Sigmoid colon (tissue), 7 donors: ENCODE measurements around the gene PCDHGA5. TPM values are rescaled to one million over a fixed set of nuclear protein-coding genes. Genes with fewer than 3 reads are reported as not detected.
"Not testable (repeated sequence)": the region's sequence is repeated elsewhere in the genome, so short reads cannot be mapped to it uniquely, and the experiment has no call there.

Source experiments
- DNase-seq: peaks from one replicate; pipeline ENCODE4 v3.0.0-alpha.2; 2019
- H3K27ac ChIP-seq, 4 donors: fragments of 200-600 bp; sonication (generic); one replicate each; pipeline ENCODE4 v1.5.1; 2016 to 2019; ENCODE audit warnings: mild to moderate bottlenecking in 1 of 4
- H3K27me3 ChIP-seq, 3 donors: fragments of 200-600 bp; sonication (generic); one replicate each; pipeline ENCODE4 v1.5.1; 2019; ENCODE audit warnings: mild to moderate bottlenecking in 1 of 3
- H3K36me3 ChIP-seq, 4 donors: fragments of 200-600 bp; sonication (generic); one replicate each; pipeline ENCODE4 v1.5.1; 2016 to 2019
- H3K4me1 ChIP-seq, 4 donors: fragments of 200-600 bp; sonication (generic); one replicate each; pipeline ENCODE4 v1.5.1; 2017 to 2019
- H3K4me3 ChIP-seq, 4 donors: fragments of 200-600 bp; sonication (generic); one replicate each; pipeline ENCODE4 v1.5.1; 2017 to 2019; ENCODE audit warnings: mild to moderate bottlenecking in 2 of 4, moderate library complexity in 1 of 4
- H3K9me3 ChIP-seq, 4 donors: fragments of 200-600 bp in 3 of 4; sonication (generic) in 3 of 4; one replicate each; pipeline versions ENCODE4 v1.5.1 to v1.6.1; 2013 to 2019
- EP300 ChIP-seq, 4 donors: sonication (generic); formaldehyde crosslinking; IDR thresholded peaks; one replicate each; pipeline ENCODE4 v1.6.1; 2017; ENCODE audit warnings: antibody characterized with exemption in 4 of 4
- POLR2A ChIP-seq, 2 donors: fragments of 450-650 bp; IDR thresholded peaks; one replicate each; pipeline ENCODE4 v1.6.1; 2016; ENCODE audit warnings: antibody characterized with exemption in 2 of 2, mild to moderate bottlenecking in 2 of 2, moderate library complexity in 2 of 2
- POLR2AphosphoS5 ChIP-seq, 4 donors: sonication (generic); formaldehyde crosslinking; IDR thresholded peaks; one replicate each; pipeline ENCODE4 v1.6.1; 2017; ENCODE audit warnings: antibody characterized with exemption in 4 of 4
- WGBS, 2 donors: extraction: QIAGEN DNeasy Blood & Tissue Kit; methylation state at CpG; one replicate each; pipeline ENCODE4 v1.1.7; 2013; 5-methylcytosine and 5-hydroxymethylcytosine counted together
- intact Hi-C: fragments of 100-400 bp; cut with DNase I; formaldehyde crosslinking; loops from one replicate; pipeline ENCODE4 v1.15.1; 2023
- polyA plus RNA-seq, 3 donors: library from polyadenylated mRNA; stranded (reverse); fragments of 200-250 nt; gene quantifications; one replicate each; pipeline ENCODE4 v1.2.3, GENCODE V29; 2013
- total RNA-seq, 4 donors: library from RNA; depleted of rRNA; stranded (reverse); fragments of >200 nt; gene quantifications; one replicate each; pipeline ENCODE4 v1.1.0, GENCODE V29; 2016
- TF ChIP-seq, protein P1 (sequence below), 4 experiments: fragments of 450-650 bp in 3 of 4; fragments of 200-600 bp in 1 of 4; IDR thresholded peaks; one replicate each; pipeline ENCODE4 v1.5.1; 2016 to 2019; ENCODE audit warnings: antibody characterized with exemption in 4 of 4, mild to moderate bottlenecking in 3 of 4, moderate library complexity in 2 of 4
- donor health status: healthy with polysubstance abuse.
- donor health status: Bipolar disorder and iron deficiency.
- donor health status: healthy.

PCDHGA5 gene
- total and polyA plus RNA-seq, 7 donors = 0.57 to 8.3 (median 6.1) TPM; not detected in 2

- DNase-seq = no peak
- peaks cover 42 to 91% (median 74%) of the 10 kb centered on the region in 4 donors for H3K9me3 ChIP-seq
- peaks cover 0 to 6% (median 0%) of the 10 kb centered on the region in 4 donors for H3K36me3 ChIP-seq
- H3K27me3 ChIP-seq = no peaks in the 10 kb centered on the region
- no peak within 1 kb of the TSS for H3K27ac ChIP-seq
- no peaks in the 10 kb centered on the region for H3K4me1 ChIP-seq
- TF ChIP-seq, protein P1, sequence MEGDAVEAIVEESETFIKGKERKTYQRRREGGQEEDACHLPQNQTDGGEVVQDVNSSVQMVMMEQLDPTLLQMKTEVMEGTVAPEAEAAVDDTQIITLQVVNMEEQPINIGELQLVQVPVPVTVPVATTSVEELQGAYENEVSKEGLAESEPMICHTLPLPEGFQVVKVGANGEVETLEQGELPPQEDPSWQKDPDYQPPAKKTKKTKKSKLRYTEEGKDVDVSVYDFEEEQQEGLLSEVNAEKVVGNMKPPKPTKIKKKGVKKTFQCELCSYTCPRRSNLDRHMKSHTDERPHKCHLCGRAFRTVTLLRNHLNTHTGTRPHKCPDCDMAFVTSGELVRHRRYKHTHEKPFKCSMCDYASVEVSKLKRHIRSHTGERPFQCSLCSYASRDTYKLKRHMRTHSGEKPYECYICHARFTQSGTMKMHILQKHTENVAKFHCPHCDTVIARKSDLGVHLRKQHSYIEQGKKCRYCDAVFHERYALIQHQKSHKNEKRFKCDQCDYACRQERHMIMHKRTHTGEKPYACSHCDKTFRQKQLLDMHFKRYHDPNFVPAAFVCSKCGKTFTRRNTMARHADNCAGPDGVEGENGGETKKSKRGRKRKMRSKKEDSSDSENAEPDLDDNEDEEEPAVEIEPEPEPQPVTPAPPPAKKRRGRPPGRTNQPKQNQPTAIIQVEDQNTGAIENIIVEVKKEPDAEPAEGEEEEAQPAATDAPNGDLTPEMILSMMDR (IDR thresholded peaks at IDR 0.05) = no peak
- TF ChIP-seq POLR2A (IDR thresholded peaks at IDR 0.05) (no peak), POLR2AphosphoS5 (IDR thresholded peaks at IDR 0.05) (no peak), EP300 (IDR thresholded peaks at IDR 0.05) (no peak)
- 23 to 56% methylated on average over 27 of the region's 27 CpGs for WGBS, 2 donors
- intact Hi-C loops = no loop called here
- peak within 1 kb of the TSS; percentile 7 to 30 (median 21) for H3K4me3 ChIP-seq
Observed at GRCh38 chr5:141373673-141374317, 9.8 kb downstream of the PCDHGA5 start, which contains the start of gene PCDHGA6. Gene PCDHGA6, plus strand, starts transcription at chr5:141373891. Its CDS starts 193 bp downstream, at chr5:141374084.

DNA sequence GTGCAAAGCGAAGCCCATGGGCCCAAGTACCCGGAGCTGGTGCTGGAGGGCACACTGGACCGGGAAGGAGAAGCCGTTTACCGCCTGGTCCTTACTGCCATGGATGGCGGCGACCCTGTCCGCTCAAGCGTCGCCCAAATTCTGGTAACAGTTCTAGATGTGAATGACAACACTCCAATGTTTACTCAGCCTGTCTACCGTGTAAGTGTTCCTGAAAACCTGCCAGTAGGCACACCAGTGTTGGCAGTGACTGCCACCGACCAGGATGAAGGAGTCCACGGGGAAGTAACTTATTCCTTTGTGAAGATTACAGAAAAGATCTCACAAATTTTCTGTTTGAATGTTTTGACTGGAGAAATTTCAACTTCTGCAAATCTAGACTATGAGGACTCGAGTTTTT is 10.7 kb downstream of the PCDHGA5 start:
- no peaks in the 10 kb centered on the region for H3K27me3 ChIP-seq
- peaks cover 42 to 91% (median 72%) of the 10 kb centered on the region in 4 donors for H3K9me3 ChIP-seq
- no peak overlapping the region for H3K4me3 ChIP-seq
- no peak overlapping the region for H3K27ac ChIP-seq
- DNase-seq = no peak
- WGBS, 2 donors = 69 to 72% methylated on average over 14 of the region's 14 CpGs
- no peaks in the 10 kb centered on the region for H3K4me1 ChIP-seq
- TF ChIP-seq POLR2AphosphoS5 (IDR thresholded peaks at IDR 0.05) (no peak), EP300 (IDR thresholded peaks at IDR 0.05) (no peak), POLR2A (IDR thresholded peaks at IDR 0.05) (no peak)
- TF ChIP-seq, protein P1 (IDR thresholded peaks at IDR 0.05) = no peak
- intact Hi-C loops = no loop called here
- peaks cover 0 to 6% (median 0%) of the 10 kb centered on the region in 4 donors for H3K36me3 ChIP-seq

DNA sequence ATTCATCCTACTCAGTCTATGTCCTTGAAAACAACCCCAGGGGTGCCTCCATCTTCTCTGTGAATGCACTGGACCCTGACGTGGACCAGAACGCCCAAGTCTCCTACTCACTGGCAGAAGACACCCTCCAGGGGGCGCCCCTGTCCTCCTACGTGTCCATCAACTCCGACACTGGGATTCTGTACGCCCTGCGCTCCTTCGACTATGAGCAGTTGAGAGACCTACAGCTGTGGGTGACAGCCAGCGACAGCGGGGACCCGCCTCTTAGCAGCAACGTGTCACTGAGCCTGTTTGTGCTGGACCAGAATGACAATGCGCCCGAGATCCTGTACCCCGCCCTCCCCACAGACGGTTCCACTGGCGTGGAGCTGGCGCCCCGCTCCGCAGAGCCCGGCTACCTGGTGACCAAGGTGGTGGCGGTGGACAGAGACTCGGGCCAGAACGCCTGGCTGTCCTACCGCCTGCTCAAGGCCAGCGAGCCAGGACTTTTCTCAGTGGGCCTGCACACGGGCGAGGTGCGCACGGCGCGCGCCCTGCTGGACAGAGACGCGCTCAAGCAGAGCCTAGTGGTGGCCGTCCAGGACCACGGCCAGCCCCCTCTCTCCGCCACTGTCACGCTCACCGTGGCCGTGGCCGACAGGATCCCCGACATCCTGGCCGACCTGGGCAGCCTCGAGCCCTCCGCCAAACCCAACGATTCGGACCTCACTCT is 11.6 kb downstream of the PCDHGA5 start:
- H3K27ac ChIP-seq, H3K4me1 ChIP-seq, DNase-seq, H3K36me3 ChIP-seq, H3K27me3 ChIP-seq, H3K4me3 ChIP-seq, intact Hi-C loops: not testable (repeated sequence)
- WGBS, 2 donors = 60 to 72% methylated on average over 42 to 43 of the region's 48 CpGs
- peaks cover 41 to 85% (median 67%) of the 10 kb centered on the region in 4 donors for H3K9me3 ChIP-seq

- TF ChIP-seq EP300 (IDR thresholded peaks at IDR 0.05) (no peak), POLR2AphosphoS5 (IDR thresholded peaks at IDR 0.05) (no peak), POLR2A (IDR thresholded peaks at IDR 0.05) (no peak)
- TF ChIP-seq, protein P1 (IDR thresholded peaks at IDR 0.05) = no peak
- Histone ChIP-seq H3K4me3 (peak within 1 kb of the TSS in 1 of 4 donors; percentile 8), H3K27me3 (peaks cover 0 to 9% (median 0%) of the 10 kb centered on the region in 3 donors), H3K9me3 (peaks cover 22 to 89% (median 66%) of the 10 kb centered on the region in 4 donors), H3K4me1 (no peaks in the 10 kb centered on the region), H3K36me3 (peaks cover 0 to 6% (median 0%) of the 10 kb centered on the region in 4 donors), H3K27ac (no peak within 1 kb of the TSS)
- DNase-seq = peak; percentile 30
- WGBS, 2 donors = 19 to 40% methylated on average over 37 of the region's 37 CpGs
- intact Hi-C loops = no loop called here
Observed at GRCh38 chr5:141382469-141383294, 18.7 kb downstream of the PCDHGA5 start, which contains the start of gene PCDHGA7. Gene PCDHGA7, plus strand, starts transcription at chr5:141382742. Its CDS starts 158 bp downstream, at chr5:141382900.
